ENCODE results near the gene TCF15. TPM values are rescaled to one million over a fixed set of nuclear protein-coding genes. Genes with fewer than 3 reads are reported as not detected.
A peak's percentile ranks its signal among the peaks of the same experiment; 100 is the strongest.

TCF15 gene
- total and polyA plus RNA-seq, 2 experiments from 2014 or later: 3.8 to 4.0 TPM

DNA sequence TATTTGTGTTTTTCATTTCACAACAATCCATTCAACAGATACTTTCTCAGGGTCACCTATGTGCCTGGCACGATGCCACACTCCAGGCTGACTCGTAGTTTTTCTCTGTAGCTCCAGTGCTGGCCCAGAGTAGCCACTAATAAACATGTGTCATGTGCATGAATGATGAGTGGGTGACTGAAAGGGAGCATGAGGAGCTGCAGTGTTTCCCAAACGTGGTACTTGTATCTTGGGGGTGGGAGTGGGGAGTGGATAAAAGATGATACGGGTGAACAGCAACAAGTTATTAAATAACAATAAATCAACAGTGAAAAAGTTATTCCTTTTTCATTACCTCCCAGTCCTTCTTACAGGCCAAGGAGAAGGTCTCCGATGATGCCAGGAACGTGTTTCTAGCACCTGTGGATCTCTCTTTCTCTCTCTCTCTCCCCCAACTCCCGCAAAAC is 25.8 kb upstream of the TCF15 start (continued):
- TF ChIP-seq, protein P1, sequence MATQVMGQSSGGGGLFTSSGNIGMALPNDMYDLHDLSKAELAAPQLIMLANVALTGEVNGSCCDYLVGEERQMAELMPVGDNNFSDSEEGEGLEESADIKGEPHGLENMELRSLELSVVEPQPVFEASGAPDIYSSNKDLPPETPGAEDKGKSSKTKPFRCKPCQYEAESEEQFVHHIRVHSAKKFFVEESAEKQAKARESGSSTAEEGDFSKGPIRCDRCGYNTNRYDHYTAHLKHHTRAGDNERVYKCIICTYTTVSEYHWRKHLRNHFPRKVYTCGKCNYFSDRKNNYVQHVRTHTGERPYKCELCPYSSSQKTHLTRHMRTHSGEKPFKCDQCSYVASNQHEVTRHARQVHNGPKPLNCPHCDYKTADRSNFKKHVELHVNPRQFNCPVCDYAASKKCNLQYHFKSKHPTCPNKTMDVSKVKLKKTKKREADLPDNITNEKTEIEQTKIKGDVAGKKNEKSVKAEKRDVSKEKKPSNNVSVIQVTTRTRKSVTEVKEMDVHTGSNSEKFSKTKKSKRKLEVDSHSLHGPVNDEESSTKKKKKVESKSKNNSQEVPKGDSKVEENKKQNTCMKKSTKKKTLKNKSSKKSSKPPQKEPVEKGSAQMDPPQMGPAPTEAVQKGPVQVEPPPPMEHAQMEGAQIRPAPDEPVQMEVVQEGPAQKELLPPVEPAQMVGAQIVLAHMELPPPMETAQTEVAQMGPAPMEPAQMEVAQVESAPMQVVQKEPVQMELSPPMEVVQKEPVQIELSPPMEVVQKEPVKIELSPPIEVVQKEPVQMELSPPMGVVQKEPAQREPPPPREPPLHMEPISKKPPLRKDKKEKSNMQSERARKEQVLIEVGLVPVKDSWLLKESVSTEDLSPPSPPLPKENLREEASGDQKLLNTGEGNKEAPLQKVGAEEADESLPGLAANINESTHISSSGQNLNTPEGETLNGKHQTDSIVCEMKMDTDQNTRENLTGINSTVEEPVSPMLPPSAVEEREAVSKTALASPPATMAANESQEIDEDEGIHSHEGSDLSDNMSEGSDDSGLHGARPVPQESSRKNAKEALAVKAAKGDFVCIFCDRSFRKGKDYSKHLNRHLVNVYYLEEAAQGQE (IDR thresholded peaks at IDR 0.05; ENCODE audit: unreplicated experiment): no peak
- TF ChIP-seq ZNF331 (CRISPR knock-in tag; IDR thresholded peaks at IDR 0.05; ENCODE audit: low read depth) (no peak), ZNF114 (CRISPR knock-in tag; IDR thresholded peaks at IDR 0.05) (no peak), CREB1 (CRISPR knock-in tag; IDR thresholded peaks at IDR 0.05; ENCODE audit: low read depth) (no peak), POLR2AphosphoS5 (IDR thresholded peaks at IDR 0.05; ENCODE audit: low read depth) (no peak)

DNA sequence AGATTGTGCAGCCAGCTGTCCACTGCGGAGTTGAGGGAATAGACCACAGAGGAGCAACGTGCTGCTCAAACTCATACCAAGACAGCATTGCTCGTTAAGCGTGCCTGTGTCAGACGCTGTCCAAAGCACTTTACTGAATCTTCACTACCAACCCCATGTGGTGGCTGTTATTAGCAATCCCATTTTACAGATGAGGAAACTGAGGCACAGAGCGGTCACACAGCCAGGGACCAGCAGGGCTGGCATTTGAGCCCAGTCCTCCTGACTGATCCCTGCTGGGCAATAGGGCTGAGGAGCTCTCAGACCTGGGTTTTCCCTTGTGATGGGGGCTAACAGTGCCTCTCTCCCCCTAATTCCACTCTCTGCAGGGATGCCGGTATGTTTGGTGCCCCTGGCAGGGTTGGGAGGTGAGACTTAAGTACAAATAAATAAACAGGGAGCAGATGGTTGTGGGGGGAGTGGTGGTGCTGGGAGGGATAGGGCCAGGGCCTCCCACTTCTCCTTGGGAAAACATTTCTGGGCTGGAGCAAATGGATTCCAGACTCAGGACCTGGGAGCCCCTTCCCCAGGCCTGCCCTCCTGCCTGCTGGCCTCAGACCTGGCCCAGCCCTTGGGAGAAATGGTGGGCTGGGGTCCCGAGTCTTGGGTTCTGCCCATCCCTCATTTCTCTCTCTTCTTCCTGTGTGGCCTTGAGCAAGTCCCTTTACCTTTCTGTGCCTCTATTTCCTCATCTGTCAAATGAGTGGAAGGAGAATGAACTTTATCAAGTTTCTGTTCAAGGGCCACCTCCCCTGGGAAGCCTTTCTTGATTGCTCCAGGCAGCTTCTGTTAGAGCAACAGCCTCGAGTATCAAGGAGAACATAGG is 25.2 kb upstream of the TCF15 start:
- ATAC-seq: no peak
- Mint-ChIP-seq H3K27ac (no peak overlapping the region), H3K4me1 (peaks cover 8% of the 10 kb centered on the region; the same call in 2 of the 3 replicates)

More for the DNA sequence above, 25.2 kb upstream of the TCF15 start:
- Histone ChIP-seq H4K20me1 (replicated peaks; ENCODE audit: insufficient read depth) (no peaks in the 10 kb centered on the region), H3K4me1 (ENCODE audit: insufficient read depth) (no peaks in the 10 kb centered on the region), H3K4me3 (no peak overlapping the region), H3K9me2 (ENCODE audit: insufficient read depth) (no peaks in the 10 kb centered on the region), H2AFZ (peak overlapping the region; percentile 78; the same call in 1 of the 2 replicates), H3K79me2 (replicated peaks; ENCODE audit: insufficient read depth) (no peaks in the 10 kb centered on the region), H3K4me2 (no peak overlapping the region), H3K36me3 (ENCODE audit: insufficient read depth) (no peaks in the 10 kb centered on the region), H3K27me3 (ENCODE audit: insufficient read depth) (no peaks in the 10 kb centered on the region), H3K27ac (ENCODE audit: low read depth) (no peak overlapping the region), H3F3A (replicated peaks; ENCODE audit: low read depth) (no peaks in the 10 kb centered on the region)
- Mint-ChIP-seq H3K4me3 (no peak overlapping the region), H3K36me3 (ENCODE audit: low read depth) (no peaks in the 10 kb centered on the region), H3K9me3 (no peaks in the 10 kb centered on the region; the same call in 1 of the 3 replicates), H3K27me3 (ENCODE audit: insufficient read depth, low read depth, poor library complexity) (peaks cover 9% of the 10 kb centered on the region)
- no peak for DNase-seq (ENCODE audit: low spot score)
- TF ChIP-seq ZNF114 (CRISPR knock-in tag; IDR thresholded peaks at IDR 0.05) (no peak), ZNF331 (CRISPR knock-in tag; IDR thresholded peaks at IDR 0.05; ENCODE audit: low read depth) (no peak)
- TF ChIP-seq, protein P2, sequence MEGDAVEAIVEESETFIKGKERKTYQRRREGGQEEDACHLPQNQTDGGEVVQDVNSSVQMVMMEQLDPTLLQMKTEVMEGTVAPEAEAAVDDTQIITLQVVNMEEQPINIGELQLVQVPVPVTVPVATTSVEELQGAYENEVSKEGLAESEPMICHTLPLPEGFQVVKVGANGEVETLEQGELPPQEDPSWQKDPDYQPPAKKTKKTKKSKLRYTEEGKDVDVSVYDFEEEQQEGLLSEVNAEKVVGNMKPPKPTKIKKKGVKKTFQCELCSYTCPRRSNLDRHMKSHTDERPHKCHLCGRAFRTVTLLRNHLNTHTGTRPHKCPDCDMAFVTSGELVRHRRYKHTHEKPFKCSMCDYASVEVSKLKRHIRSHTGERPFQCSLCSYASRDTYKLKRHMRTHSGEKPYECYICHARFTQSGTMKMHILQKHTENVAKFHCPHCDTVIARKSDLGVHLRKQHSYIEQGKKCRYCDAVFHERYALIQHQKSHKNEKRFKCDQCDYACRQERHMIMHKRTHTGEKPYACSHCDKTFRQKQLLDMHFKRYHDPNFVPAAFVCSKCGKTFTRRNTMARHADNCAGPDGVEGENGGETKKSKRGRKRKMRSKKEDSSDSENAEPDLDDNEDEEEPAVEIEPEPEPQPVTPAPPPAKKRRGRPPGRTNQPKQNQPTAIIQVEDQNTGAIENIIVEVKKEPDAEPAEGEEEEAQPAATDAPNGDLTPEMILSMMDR (conservative IDR thresholded peaks at IDR 0.05; ENCODE audit: low read depth in 2 of 2): no peak
- TF ChIP-seq, protein P3, sequence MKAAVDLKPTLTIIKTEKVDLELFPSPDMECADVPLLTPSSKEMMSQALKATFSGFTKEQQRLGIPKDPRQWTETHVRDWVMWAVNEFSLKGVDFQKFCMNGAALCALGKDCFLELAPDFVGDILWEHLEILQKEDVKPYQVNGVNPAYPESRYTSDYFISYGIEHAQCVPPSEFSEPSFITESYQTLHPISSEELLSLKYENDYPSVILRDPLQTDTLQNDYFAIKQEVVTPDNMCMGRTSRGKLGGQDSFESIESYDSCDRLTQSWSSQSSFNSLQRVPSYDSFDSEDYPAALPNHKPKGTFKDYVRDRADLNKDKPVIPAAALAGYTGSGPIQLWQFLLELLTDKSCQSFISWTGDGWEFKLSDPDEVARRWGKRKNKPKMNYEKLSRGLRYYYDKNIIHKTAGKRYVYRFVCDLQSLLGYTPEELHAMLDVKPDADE (IDR thresholded peaks at IDR 0.05): no peak

Data from GM23338 (cell line).